Measurements from ENCODE around the gene MYO3B.
"Not testable (repeated sequence)": the region's sequence is repeated elsewhere in the genome, so short reads cannot be mapped to it uniquely, and the experiment has no call there.

Gene MYO3B

DNA sequence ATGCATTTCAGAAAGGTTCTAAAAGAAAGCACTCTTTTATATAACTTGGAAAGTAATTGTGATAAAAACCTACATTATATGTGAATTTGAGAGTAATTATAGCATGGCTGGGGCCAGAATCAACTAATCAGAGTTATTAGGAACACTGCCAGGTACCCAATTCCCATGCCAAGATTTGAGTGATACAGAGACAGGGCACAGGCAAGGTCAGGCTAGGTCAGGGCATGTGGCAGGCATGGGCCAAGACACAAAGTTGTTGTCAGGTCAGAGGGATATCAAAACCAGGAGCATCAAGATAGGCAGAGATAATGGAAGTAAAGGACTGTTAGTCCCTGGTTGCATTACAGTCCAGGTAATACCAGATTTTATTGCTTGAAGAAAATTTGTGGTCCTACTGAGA is 87.4 kb downstream of the MYO3B start:
- DNase-seq = no peak

DNA sequence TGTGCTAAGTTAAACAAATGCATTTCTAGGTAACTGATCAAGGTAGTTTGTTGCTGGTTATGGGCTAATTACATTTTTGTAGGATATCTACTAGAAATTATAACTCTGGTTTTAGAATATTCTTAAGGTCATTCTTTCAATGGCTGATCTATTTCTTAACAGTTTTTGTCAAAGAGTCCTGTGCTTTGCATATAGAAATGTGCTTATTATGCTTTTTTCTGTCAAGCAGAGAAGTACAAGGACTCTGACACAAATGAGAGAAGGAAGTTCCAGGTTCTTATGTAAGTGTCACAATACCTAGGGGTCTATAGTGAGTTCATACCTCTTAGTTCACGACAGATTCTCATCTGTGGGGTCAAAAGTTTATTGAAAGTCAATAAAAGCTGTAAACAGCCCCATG is 88.4 kb downstream of the MYO3B start:
- DNase-seq = no peak

DNA sequence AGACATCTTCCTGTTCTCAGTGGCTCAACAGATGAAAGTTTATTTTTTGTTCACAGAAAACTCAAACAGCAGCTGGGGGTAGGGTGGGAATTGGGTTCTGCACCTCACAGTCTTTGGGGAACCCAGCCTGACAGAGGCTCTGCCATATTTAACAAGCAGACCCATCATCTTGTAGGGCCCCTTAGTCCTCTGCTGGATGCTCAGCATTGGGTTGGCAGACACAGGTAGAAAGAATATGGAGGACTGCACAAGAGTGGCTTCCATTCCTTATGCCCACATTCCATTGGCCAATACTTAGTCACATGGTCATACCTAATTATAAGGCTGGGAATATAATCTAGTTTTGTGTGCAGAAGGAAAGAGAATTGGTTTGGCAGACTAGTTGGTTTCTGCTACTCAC is 89.1 kb downstream of the MYO3B start:
- no peak for DNase-seq

- no peak for DNase-seq
Measured at GRCh38 chr2:170270278-170270864, 92.4 kb downstream of the MYO3B start.

DNA sequence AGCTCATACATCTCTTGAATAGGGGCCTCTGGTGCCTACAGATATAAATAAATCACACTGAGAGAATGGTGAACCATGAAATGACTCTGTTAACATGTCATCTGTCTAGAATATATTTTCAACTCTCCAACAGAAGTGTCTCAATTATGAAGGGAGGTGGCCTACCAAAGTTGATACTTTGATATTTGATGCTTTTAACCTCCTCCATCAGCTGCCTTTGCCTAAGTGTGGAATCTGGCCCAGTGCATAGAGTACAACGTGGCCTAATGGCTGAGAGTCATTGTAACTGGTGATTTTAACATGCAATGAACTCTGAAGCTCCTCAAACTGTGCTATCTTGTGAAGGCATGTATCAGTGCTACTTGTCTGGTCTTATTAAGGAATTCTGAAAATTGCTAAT is 93.4 kb downstream of the MYO3B start:
- DNase-seq = peak in 1 of 2 experiments; percentile 30

DNA sequence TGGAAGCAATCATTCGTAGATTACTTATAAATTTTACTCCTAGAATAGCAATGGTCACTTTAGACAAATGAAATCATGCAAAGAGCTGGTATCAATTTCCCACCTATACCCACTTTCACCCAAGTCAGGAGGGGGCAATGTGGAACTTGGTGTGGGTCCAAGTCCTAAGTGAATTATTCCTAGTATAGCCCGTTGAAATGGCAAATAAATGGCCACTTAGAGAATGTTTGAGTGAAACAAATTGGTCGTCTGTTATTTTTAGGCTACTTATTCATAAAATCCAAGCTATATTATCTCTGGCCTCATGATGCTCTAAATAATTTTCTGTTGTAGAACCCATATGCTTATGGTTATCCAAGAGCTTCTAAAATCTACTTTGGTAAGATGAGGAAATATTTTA is 98.1 kb downstream of the MYO3B start:
- no peak for DNase-seq

- peak; percentile 14 to 41 for DNase-seq
Measured at GRCh38 chr2:170276925-170277629, 99.1 kb downstream of the MYO3B start.

- DNase-seq = peak in 1 of 2 experiments; percentile 53
Measured at GRCh38 chr2:170277951-170278350, 100.0 kb downstream of the MYO3B start.

DNA sequence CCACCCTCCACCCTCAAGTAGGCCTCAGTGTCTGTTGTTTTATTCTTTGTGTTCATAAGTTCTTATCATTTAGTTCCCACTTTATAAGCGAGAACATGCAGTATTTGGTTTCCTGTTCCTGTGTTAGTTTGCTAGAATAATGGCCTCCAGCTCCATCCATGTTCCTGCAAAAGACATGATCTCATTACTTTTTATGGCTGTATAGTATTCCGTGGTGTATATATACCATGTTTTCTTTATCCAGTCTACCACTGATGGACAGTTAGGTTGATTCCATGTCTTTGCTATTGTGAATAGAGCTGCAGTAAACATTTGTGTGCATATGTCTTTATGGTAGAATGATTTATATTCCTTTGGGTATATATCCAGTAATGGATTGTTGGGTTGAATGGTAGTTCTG is 101.7 kb downstream of the MYO3B start:
- not testable (repeated sequence) for DNase-seq

GRCh38 chr2:170282851-170283250 is 104.9 kb downstream of the MYO3B start:
- DNase-seq = no peak

- no peak for DNase-seq
Measured at GRCh38 chr2:170284205-170284604, 106.3 kb downstream of the MYO3B start.

- DNase-seq = no peak
Measured at GRCh38 chr2:170288859-170289258, 110.9 kb downstream of the MYO3B start.

GRCh38 chr2:170291474-170291873 is 113.5 kb downstream of the MYO3B start:
- DNase-seq = no peak

- DNase-seq = no peak
Measured at GRCh38 chr2:170292415-170292814, 114.5 kb downstream of the MYO3B start.

DNA sequence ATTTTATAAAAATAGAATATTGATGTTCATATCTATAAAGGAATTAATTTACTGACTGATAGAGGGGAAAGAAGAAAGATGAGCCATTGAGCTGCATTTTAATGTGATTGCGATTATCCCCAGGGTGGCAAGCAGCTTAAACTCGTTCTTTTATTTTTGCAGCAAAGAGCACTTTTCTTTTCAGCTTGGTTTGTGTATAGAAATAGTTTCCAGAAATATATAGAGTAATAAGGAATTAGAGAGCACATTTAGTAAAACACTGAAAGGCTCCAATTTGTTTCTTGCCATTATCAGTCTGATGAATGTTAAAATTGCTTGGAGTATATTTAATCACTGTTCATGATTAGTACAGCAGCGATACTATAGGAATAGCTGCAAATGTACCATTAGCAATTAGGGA is 119.5 kb downstream of the MYO3B start:
- no peak for DNase-seq

GRCh38 chr2:170298115-170298514 is 120.2 kb downstream of the MYO3B start:
- no peak for DNase-seq

GRCh38 chr2:170298861-170299429 is 121.0 kb downstream of the MYO3B start:
- no peak for DNase-seq

DNA sequence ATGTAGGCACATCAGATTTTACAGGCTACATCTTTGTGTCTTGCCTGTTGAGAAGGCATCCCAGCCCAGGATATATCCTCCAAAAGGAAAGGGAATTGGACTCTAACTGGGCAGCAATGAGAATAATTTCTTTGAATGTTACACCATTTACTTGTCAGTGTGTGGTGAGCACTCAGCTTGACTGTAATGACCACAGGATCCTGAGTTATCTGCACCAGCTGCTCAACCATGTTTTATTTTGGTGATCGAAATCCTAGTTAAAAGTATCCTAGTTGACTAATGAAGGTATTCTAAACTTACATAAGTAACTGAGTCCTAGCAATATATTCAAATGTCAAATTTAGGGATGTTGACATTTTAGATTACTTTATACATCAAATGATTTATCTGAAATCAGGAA is 123.0 kb downstream of the MYO3B start:
- DNase-seq = no peak

- no peak for DNase-seq
Measured at GRCh38 chr2:170301626-170302025, 123.7 kb downstream of the MYO3B start.

- DNase-seq = no peak
Measured at GRCh38 chr2:170305711-170306110, 127.8 kb downstream of the MYO3B start.

DNA sequence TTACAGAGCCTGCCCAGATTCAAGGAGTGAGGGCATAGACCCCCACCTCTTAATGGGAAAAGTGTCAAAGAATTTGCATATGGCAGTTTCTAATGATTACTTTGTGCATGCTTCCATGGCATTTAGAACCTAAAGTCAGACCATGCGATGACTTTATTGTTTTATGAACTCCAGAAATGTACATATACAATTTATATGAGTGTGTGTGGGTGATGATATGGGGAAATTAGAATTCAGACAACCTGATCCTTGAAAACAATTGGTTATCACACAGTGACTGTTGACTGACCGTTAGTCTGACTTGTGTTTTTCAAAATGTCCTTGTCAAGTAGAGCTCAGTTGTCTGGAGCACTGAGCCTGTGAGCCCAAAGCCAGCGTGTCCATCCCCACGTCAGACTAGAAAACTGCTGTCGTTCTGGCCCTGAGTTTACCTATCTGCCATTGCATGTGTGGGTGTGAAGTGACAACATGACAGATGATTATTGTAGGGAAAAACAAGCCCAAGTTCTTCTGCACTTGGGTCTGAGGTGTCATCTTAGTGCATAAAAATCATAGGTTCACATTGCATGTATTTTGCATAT is 128.4 kb downstream of the MYO3B start:
- no peak for DNase-seq

DNA sequence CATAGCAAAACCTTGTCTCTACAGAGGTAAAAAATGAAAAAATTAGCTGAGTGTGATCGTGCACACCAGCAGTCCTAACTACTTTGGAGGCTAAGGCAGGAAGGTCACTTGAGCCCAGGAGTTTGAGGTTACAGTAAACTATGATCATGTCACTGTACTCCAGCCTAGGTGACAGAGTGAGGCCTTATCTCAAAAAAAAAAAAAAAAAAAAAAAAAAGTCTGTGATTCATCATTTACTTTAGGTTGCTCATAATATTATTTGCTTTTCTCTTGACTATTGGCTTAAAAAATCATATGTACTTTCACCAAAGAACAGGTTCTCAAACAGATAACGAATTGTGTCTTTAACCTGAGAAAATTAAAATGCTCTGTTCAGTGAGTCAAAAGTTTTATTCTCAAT is 129.1 kb downstream of the MYO3B start:
- DNase-seq = no peak

- DNase-seq = no peak
Measured at GRCh38 chr2:170307555-170308351, 129.8 kb downstream of the MYO3B start.
